HepG2 (cell line): ENCODE results near the gene RHOT2. TPM values are rescaled to one million over a fixed set of nuclear protein-coding genes. Genes with fewer than 3 reads are reported as not detected.

ENCODE experiments used
- SAP130 ChIP-seq: IDR thresholded peaks from 2 replicates; pipeline ENCODE4 v1.6.1; 2016; ENCODE audit warnings: low read depth
- SIX4 ChIP-seq: sonication (generic); formaldehyde crosslinking; IDR thresholded peaks from 2 replicates; pipeline ENCODE4 v1.4.0; 2020; ENCODE audit warnings: missing genetic modification reagents
- STAT5B ChIP-seq: sonication (generic); formaldehyde crosslinking; IDR thresholded peaks from 2 replicates; pipeline ENCODE4 v1.4.0; 2020; ENCODE audit warnings: missing genetic modification reagents
- ZBTB42 ChIP-seq: sonication (generic); formaldehyde crosslinking; IDR thresholded peaks from 2 replicates; pipeline ENCODE4 v1.5.0; 2020; ENCODE audit warnings: mild to moderate bottlenecking, missing genetic modification reagents
- ZNF274 ChIP-seq: sonication (generic); formaldehyde crosslinking; IDR thresholded peaks from 2 replicates; pipeline ENCODE4 v1.5.1; 2020; ENCODE audit warnings: mild to moderate bottlenecking, missing genetic modification reagents
- ZNF317 ChIP-seq: sonication (generic); formaldehyde crosslinking; IDR thresholded peaks from 2 replicates; pipeline ENCODE4 v1.5.0; 2020; ENCODE audit warnings: mild to moderate bottlenecking, missing genetic modification reagents
- ZNF367 ChIP-seq: sonication (generic); formaldehyde crosslinking; IDR thresholded peaks from 2 replicates; pipeline ENCODE4 v1.4.0; 2020; ENCODE audit warnings: missing genetic modification reagents, borderline replicate concordance
- ZNF432 ChIP-seq: sonication (generic); formaldehyde crosslinking; IDR thresholded peaks from 2 replicates; pipeline ENCODE4 v1.5.0; 2020; ENCODE audit warnings: missing genetic modification reagents, mild to moderate bottlenecking, borderline replicate concordance
- ZNF510 ChIP-seq: sonication (generic); formaldehyde crosslinking; IDR thresholded peaks from 2 replicates; pipeline ENCODE4 v1.4.0; 2020; ENCODE audit warnings: low read depth, mild to moderate bottlenecking, missing genetic modification reagents
- ZNF530 ChIP-seq: sonication (generic); formaldehyde crosslinking; IDR thresholded peaks from 2 replicates; pipeline ENCODE4 v1.5.0; 2020; ENCODE audit warnings: low read depth, mild to moderate bottlenecking, missing genetic modification reagents
- ZNF546 ChIP-seq: sonication (generic); formaldehyde crosslinking; conservative IDR thresholded peaks from 2 replicates; pipeline ENCODE4 v1.8.1; 2023; ENCODE audit warnings: mild to moderate bottlenecking, missing genetic modification reagents
- ZNF572 ChIP-seq: sonication (generic); formaldehyde crosslinking; IDR thresholded peaks from 2 replicates; pipeline ENCODE4 v1.5.1; 2020; ENCODE audit warnings: mild to moderate bottlenecking, missing genetic modification reagents
- ZNF850 ChIP-seq: sonication (generic); formaldehyde crosslinking; conservative IDR thresholded peaks from 2 replicates; pipeline ENCODE4 v1.9.0; 2021; ENCODE audit warnings: mild to moderate bottlenecking, missing genetic modification reagents
- ZSCAN22 ChIP-seq: sonication (generic); formaldehyde crosslinking; IDR thresholded peaks from 2 replicates; pipeline ENCODE4 v1.4.0; 2020; ENCODE audit warnings: mild to moderate bottlenecking, missing genetic modification reagents
- polyA plus RNA-seq, 8 experiments: library from polyadenylated mRNA; depleted of rRNA in 3 of 8; stranded (reverse) in 7 of 8; unstranded in 1 of 8; fragments of >200 nt; fragmentation: Illumina TruSeq in 4 of 8; extraction: Trizol in 4 of 8; gene quantifications; 2 replicates each; pipeline versions ENCODE4 v1.2.1 to v1.2.3, GENCODE V29; 2011 to 2016; ENCODE audit warnings: low read depth in 4 of 8, missing spikeins in 1 of 8, mixed read lengths in 1 of 8; ENCODE audit not compliant: insufficient read depth in 1 of 8
- total RNA-seq, 5 experiments: library from RNA; depleted of rRNA; stranded (reverse); fragments of >200 nt; fragmentation: Illumina TruSeq; extraction: Trizol; gene quantifications; 2 replicates each; pipeline ENCODE4 v1.2.3, GENCODE V29; 2016; ENCODE audit warnings: low read depth in 1 of 5
- TF ChIP-seq, protein P1 (sequence below): sonication (generic); formaldehyde crosslinking; IDR thresholded peaks from 2 replicates; pipeline ENCODE4 v1.4.0; 2020; ENCODE audit warnings: missing genetic modification reagents, borderline replicate concordance
- TF ChIP-seq, protein P2 (sequence below): sonication (generic); formaldehyde crosslinking; IDR thresholded peaks from 2 replicates; pipeline ENCODE4 v1.5.0; 2020; ENCODE audit warnings: missing genetic modification reagents
- TF ChIP-seq, protein P3 (sequence below): IDR thresholded peaks from 2 replicates; pipeline ENCODE4 v1.6.1; 2018; ENCODE audit warnings: missing genetic modification reagents, mild to moderate bottlenecking, missing compliant biosample characterization
- TF ChIP-seq, protein P4 (sequence below): sonication (generic); formaldehyde crosslinking; IDR thresholded peaks from 2 replicates; pipeline ENCODE4 v1.5.0; 2020; ENCODE audit warnings: mild to moderate bottlenecking, missing genetic modification reagents
- TF ChIP-seq, protein P5 (sequence below): sonication (generic); formaldehyde crosslinking; IDR thresholded peaks from 2 replicates; pipeline ENCODE4 v1.5.0; 2020; ENCODE audit warnings: missing genetic modification reagents, mild to moderate bottlenecking, borderline replicate concordance

The RHOT2 gene
- total and polyA plus RNA-seq, 2 of the 13 experiments (the other 11 are each of a cell fraction or from before 2014, with no cell fraction given): 63.6 to 76.9 TPM

DNA sequence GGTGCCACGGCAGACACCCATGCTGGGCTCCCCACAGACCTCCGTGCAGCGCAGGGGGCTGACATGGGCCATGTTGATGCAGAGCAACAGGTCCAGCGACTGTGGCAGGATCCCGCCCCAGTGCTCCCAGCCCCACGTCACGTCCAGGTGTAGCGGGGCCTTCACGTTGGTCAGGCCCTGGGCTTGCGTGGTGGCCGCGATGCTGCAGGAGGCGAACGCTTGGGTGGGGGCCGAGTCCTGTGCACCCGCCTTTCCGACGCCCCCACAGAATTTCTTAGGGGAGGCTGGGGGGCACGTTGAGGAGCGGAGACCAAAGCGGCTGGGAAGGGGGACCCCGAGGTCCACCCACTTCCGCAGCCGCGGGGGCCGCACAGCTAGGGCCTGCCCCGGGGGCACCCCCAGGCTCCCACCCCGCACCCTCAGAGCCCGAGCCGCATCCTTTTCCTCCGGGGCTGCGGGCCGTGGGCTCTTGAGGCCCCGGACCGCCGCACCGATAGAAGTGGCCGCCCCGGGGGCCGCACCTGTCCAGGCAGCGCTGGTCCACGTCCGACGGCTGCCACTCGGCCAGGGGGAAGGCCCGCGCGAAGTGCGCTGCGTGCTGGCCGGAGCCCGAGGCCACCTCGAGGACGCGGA lies 32.2 kb upstream of the RHOT2 start (continued):
- TF ChIP-seq, protein P1, sequence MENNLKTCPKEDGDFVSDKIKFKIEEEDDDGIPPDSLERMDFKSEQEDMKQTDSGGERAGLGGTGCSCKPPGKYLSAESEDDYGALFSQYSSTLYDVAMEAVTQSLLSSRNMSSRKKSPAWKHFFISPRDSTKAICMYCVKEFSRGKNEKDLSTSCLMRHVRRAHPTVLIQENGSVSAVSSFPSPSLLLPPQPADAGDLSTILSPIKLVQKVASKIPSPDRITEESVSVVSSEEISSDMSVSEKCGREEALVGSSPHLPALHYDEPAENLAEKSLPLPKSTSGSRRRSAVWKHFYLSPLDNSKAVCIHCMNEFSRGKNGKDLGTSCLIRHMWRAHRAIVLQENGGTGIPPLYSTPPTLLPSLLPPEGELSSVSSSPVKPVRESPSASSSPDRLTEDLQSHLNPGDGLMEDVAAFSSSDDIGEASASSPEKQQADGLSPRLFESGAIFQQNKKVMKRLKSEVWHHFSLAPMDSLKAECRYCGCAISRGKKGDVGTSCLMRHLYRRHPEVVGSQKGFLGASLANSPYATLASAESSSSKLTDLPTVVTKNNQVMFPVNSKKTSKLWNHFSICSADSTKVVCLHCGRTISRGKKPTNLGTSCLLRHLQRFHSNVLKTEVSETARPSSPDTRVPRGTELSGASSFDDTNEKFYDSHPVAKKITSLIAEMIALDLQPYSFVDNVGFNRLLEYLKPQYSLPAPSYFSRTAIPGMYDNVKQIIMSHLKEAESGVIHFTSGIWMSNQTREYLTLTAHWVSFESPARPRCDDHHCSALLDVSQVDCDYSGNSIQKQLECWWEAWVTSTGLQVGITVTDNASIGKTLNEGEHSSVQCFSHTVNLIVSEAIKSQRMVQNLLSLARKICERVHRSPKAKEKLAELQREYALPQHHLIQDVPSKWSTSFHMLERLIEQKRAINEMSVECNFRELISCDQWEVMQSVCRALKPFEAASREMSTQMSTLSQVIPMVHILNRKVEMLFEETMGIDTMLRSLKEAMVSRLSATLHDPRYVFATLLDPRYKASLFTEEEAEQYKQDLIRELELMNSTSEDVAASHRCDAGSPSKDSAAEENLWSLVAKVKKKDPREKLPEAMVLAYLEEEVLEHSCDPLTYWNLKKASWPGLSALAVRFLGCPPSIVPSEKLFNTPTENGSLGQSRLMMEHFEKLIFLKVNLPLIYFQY (CRISPR knock-in tag): no peak
- no peak for TF ChIP-seq ZNF546 (CRISPR knock-in tag)
- TF ChIP-seq ZNF274 (CRISPR knock-in tag): no peak
- peak; percentile 54; the same call in 1 of the 2 replicates for TF ChIP-seq ZSCAN22 (CRISPR knock-in tag)
- 0 out of 2 replicates have a peak, but pooled peaks have one; percentile 12 for TF ChIP-seq ZNF510 (CRISPR knock-in tag)
- TF ChIP-seq, protein P2, sequence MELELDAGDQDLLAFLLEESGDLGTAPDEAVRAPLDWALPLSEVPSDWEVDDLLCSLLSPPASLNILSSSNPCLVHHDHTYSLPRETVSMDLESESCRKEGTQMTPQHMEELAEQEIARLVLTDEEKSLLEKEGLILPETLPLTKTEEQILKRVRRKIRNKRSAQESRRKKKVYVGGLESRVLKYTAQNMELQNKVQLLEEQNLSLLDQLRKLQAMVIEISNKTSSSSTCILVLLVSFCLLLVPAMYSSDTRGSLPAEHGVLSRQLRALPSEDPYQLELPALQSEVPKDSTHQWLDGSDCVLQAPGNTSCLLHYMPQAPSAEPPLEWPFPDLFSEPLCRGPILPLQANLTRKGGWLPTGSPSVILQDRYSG (CRISPR knock-in tag): peak; percentile 85; the same call in 1 of the 2 replicates
- no peak for TF ChIP-seq SIX4 (CRISPR knock-in tag)
- TF ChIP-seq STAT5B (CRISPR knock-in tag): no peak
- TF ChIP-seq ZNF317 (CRISPR knock-in tag): no peak
- TF ChIP-seq ZBTB42: peak; percentile 31; the same call in 1 of the 2 replicates
- no peak for TF ChIP-seq SAP130 (CRISPR knock-in tag)
- TF ChIP-seq, protein P3, sequence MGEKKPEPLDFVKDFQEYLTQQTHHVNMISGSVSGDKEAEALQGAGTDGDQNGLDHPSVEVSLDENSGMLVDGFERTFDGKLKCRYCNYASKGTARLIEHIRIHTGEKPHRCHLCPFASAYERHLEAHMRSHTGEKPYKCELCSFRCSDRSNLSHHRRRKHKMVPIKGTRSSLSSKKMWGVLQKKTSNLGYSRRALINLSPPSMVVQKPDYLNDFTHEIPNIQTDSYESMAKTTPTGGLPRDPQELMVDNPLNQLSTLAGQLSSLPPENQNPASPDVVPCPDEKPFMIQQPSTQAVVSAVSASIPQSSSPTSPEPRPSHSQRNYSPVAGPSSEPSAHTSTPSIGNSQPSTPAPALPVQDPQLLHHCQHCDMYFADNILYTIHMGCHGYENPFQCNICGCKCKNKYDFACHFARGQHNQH (CRISPR knock-in tag): no peak
- TF ChIP-seq ZNF850 (CRISPR knock-in tag): no peak
- TF ChIP-seq ZNF432 (CRISPR knock-in tag): 0 out of 2 replicates have a peak, but pooled peaks have one; percentile 65
- TF ChIP-seq, protein P4, sequence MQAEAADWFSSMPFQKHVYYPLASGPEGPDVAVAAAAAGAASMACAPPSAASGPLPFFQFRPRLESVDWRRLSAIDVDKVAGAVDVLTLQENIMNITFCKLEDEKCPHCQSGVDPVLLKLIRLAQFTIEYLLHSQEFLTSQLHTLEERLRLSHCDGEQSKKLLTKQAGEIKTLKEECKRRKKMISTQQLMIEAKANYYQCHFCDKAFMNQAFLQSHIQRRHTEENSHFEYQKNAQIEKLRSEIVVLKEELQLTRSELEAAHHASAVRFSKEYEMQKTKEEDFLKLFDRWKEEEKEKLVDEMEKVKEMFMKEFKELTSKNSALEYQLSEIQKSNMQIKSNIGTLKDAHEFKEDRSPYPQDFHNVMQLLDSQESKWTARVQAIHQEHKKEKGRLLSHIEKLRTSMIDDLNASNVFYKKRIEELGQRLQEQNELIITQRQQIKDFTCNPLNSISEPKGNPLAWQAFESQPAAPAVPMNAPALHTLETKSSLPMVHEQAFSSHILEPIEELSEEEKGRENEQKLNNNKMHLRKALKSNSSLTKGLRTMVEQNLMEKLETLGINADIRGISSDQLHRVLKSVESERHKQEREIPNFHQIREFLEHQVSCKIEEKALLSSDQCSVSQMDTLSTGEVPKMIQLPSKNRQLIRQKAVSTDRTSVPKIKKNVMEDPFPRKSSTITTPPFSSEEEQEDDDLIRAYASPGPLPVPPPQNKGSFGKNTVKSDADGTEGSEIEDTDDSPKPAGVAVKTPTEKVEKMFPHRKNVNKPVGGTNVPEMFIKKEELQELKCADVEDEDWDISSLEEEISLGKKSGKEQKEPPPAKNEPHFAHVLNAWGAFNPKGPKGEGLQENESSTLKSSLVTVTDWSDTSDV (CRISPR knock-in tag): peak; percentile 18
- TF ChIP-seq, protein P5, sequence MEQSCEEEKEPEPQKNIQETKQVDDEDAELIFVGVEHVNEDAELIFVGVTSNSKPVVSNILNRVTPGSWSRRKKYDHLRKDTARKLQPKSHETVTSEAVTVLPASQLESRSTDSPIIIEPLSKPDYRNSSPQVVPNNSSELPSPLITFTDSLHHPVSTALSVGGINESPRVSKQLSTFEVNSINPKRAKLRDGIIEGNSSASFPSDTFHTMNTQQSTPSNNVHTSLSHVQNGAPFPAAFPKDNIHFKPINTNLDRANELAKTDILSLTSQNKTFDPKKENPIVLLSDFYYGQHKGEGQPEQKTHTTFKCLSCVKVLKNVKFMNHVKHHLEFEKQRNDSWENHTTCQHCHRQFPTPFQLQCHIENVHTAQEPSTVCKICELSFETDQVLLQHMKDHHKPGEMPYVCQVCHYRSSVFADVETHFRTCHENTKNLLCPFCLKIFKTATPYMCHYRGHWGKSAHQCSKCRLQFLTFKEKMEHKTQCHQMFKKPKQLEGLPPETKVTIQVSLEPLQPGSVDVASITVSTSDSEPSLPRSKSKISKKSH (CRISPR knock-in tag): peak; percentile 40; the same call in 1 of the 2 replicates
- TF ChIP-seq ZNF530 (CRISPR knock-in tag): peak; percentile 65; the same call in 1 of the 2 replicates
- TF ChIP-seq ZNF367: no peak
- no peak for TF ChIP-seq ZNF572 (CRISPR knock-in tag)
